ENCODE data around the gene NDRG3. TPM values are rescaled to one million over a fixed set of nuclear protein-coding genes. Genes with fewer than 3 reads are reported as not detected.
"Not testable (repeated sequence)": the region's sequence is repeated elsewhere in the genome, so short reads cannot be mapped to it uniquely, and the experiment has no call there.

The NDRG3 gene
- polyA plus RNA-seq, 3 donors from 2014 or later, result 44.9 to 57.7 (median 50.3) TPM

GRCh38 chr20:36624068-36624943 lies 121.6 kb downstream of the NDRG3 start:
- Mint-ChIP-seq H3K27me3 (ENCODE audit: low read depth in 3 of 3) (peaks cover 11 to 31% (median 13%) of the 10 kb centered on the region in 3 donors), H3K4me3 (peak overlapping the region in 2 of 5 donors; percentile 1 to 25), H3K36me3 (peaks cover 25 to 35% (median 26%) of the 10 kb centered on the region in 3 donors), H3K4me1 (peaks cover 57 to 63% of the 10 kb centered on the region in 2 donors), H3K27ac (peak overlapping the region; percentile 66 to 95 (median 86)), H3K9me3 (no peaks in the 10 kb centered on the region)
- DNase-seq, result peak in 1 of 3 donors; percentile 44

DNA sequence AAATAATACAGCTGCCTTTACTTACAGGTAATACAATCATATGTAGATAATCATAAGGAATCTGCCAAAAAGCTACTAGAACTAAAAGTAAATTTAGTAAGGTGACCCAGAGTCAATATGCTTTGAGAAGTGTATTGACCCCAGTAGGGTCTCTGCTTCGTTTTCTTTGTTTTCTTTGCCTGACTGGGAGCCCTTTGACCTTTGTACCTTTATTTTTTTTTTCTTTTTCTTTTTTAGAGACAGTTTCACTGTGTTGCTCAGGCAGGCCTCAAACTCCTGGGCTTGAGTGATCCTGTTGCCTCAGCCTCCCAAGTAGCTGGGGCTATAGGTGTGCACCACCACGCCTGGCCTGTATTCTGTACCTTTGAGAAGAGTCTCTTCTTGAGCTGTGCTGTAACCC lies 122.4 kb downstream of the NDRG3 start:
- Mint-ChIP-seq H3K4me3 (no peak overlapping the region), H3K27me3 (ENCODE audit: low read depth in 3 of 3) (peaks cover 10 to 23% (median 11%) of the 10 kb centered on the region in 3 donors), H3K4me1 (peaks cover 50 to 55% of the 10 kb centered on the region in 2 donors), H3K27ac (peak overlapping the region; percentile 66 to 95 (median 86)), H3K9me3 (no peaks in the 10 kb centered on the region), H3K36me3 (peaks cover 22 to 30% (median 25%) of the 10 kb centered on the region in 3 donors)
- no peak for DNase-seq

DNA sequence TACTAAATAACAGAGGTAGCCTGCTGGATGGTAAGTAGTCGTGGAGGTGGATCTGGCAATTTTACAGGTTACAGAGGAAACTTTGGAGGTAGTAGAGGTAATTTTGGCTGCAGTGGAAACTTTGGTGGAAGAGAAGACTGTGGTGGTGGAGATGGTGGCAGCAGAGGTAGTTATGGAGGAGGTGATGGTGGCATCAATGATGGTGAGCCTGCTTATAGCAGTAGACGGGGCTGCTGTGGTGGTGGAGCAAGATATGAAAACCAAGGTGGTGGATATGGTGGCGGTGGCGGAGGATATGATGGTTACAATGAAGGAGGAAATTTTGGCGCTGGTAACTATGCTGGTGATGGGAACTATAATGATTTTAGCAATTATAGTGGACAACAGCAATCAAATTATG lies 125.0 kb downstream of the NDRG3 start:
- Mint-ChIP-seq H3K4me3 (no peak overlapping the region), H3K4me1 (peaks cover 32 to 38% of the 10 kb centered on the region in 2 donors), H3K9me3 (no peaks in the 10 kb centered on the region), H3K27me3 (ENCODE audit: low read depth in 3 of 3) (peaks cover 5 to 9% (median 8%) of the 10 kb centered on the region in 3 donors), H3K27ac (peak overlapping the region; percentile 25 to 85 (median 75)), H3K36me3 (peaks cover 13 to 18% (median 17%) of the 10 kb centered on the region in 3 donors)
- no peak for DNase-seq

- no peak for DNase-seq
- H3K4me1 Mint-ChIP-seq, result peaks cover 15 to 24% of the 10 kb centered on the region in 2 donors
- H3K36me3 Mint-ChIP-seq, result peaks cover 6 to 35% (median 32%) of the 10 kb centered on the region in 3 donors
- no peak overlapping the region for H3K4me3 Mint-ChIP-seq
- H3K27ac Mint-ChIP-seq, result peak overlapping the region; percentile 30 to 83 (median 58)
- peaks cover 9 to 25% (median 19%) of the 10 kb centered on the region in 3 donors for H3K27me3 Mint-ChIP-seq (ENCODE audit: low read depth in 3 of 3)
- H3K9me3 Mint-ChIP-seq, result no peaks in the 10 kb centered on the region
Measured at GRCh38 chr20:36614781-36615557, 130.9 kb downstream of the NDRG3 start.

DNA sequence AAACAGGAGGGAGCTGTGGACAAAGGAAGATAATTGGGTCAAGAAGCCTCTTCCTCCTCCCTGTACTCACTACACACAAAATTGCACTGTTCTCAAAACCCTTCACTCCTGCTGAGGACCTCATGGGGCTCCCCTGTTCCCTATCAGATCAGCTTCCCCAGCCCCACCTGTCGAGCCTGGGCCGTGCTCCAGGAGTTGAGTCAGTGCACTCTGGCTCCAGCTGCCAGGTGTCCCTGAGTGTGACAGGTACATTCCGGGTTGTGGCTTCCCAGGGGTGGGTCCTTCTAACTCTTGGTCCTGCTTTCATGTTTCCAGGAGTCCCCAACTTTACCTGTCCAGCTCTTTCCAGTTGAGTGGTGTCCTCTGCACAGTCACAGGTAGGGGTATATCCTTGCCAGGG lies 131.9 kb downstream of the NDRG3 start:
- no peak overlapping the region for H3K4me3 Mint-ChIP-seq
- peak overlapping the region; percentile 30 to 83 (median 78) for H3K27ac Mint-ChIP-seq
- no peak for DNase-seq
- H3K27me3 Mint-ChIP-seq (ENCODE audit: low read depth in 3 of 3), result peaks cover 10 to 33% (median 19%) of the 10 kb centered on the region in 3 donors
- no peaks in the 10 kb centered on the region for H3K9me3 Mint-ChIP-seq
- peaks cover 6 to 43% (median 32%) of the 10 kb centered on the region in 3 donors for H3K36me3 Mint-ChIP-seq
- H3K4me1 Mint-ChIP-seq, result peaks cover 15 to 24% of the 10 kb centered on the region in 2 donors

- Mint-ChIP-seq H3K27ac (peak overlapping the region; percentile 40 to 87 (median 64)), H3K27me3 (ENCODE audit: low read depth in 3 of 3) (peaks cover 15 to 37% (median 17%) of the 10 kb centered on the region in 3 donors), H3K4me1 (peaks cover 32 to 38% of the 10 kb centered on the region in 2 donors), H3K4me3 (no peak overlapping the region), H3K9me3 (no peaks in the 10 kb centered on the region), H3K36me3 (peaks cover 6 to 45% (median 32%) of the 10 kb centered on the region in 3 donors)
- DNase-seq, result no peak
Measured at GRCh38 chr20:36611625-36612024, 134.3 kb downstream of the NDRG3 start.

GRCh38 chr20:36608388-36608728 lies 137.5 kb downstream of the NDRG3 start:
- Mint-ChIP-seq H3K36me3 (peaks cover 6 to 33% (median 15%) of the 10 kb centered on the region in 3 donors), H3K4me3 (peak overlapping the region in 2 of 5 donors; percentile 97 to 98), H3K27ac (peak overlapping the region in 2 of 6 donors; percentile 94 to 96), H3K27me3 (ENCODE audit: low read depth in 3 of 3) (peaks cover 21 to 41% (median 27%) of the 10 kb centered on the region in 3 donors), H3K4me1 (peaks cover 40 to 42% of the 10 kb centered on the region in 2 donors)
- not testable (repeated sequence) for DNase-seq, H3K9me3 Mint-ChIP-seq

DNA sequence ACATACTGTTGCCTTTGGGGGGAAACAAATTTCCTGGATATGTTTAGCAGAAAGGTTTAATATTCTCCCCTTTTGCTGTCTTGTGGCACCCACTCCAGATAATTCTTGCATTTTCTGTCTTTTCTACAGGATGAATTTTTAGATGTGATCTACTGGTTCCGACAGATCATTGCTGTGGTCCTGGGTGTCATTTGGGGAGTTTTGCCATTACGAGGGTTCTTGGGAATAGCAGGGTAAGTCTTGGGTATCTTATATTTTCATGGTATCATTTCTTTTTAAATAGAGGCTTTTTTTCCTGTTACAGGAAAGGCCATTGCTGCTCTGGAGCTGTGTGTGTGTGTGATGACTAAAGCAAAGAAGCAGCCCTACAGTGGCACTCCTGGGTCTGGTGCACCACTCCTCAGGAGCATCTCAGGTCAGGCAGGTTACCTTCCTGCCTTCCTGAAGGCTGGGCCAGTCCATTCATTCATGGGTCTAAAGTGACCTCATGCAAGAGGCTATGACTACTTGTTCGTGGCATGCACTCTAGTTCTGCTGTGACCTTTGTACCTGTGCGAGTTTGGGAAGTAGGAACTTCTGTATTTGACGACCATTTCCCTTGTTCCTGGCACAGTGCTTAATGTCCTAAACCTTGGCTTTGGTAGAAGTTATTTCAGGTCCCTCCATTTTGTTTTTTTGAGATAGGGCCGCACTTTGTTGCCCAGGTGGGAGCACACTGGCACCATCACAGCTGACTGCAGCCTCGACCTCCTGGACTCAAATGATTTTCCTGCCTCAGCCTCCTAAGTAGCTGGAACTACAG lies 138.1 kb downstream of the NDRG3 start:
- peaks cover 21 to 36% (median 27%) of the 10 kb centered on the region in 3 donors for H3K27me3 Mint-ChIP-seq (ENCODE audit: low read depth in 3 of 3)
- H3K9me3 Mint-ChIP-seq, result no peaks in the 10 kb centered on the region
- peaks cover 4 to 29% (median 14%) of the 10 kb centered on the region in 3 donors for H3K36me3 Mint-ChIP-seq
- no peak for DNase-seq
- peak overlapping the region; percentile 64 to 98 (median 97) for H3K4me3 Mint-ChIP-seq
- peaks cover 34 to 37% of the 10 kb centered on the region in 2 donors for H3K4me1 Mint-ChIP-seq
- H3K27ac Mint-ChIP-seq, result peak overlapping the region; percentile 66 to 99 (median 95)

GRCh38 chr20:36606158-36607066 lies 139.5 kb downstream of the NDRG3 start:
- Mint-ChIP-seq H3K4me1 (peaks cover 29 to 34% of the 10 kb centered on the region in 2 donors), H3K36me3 (peaks cover 0 to 21% (median 4%) of the 10 kb centered on the region in 3 donors), H3K27me3 (ENCODE audit: low read depth in 3 of 3) (peaks cover 15 to 30% (median 24%) of the 10 kb centered on the region in 3 donors), H3K27ac (peak overlapping the region; percentile 94 to 99 (median 98)), H3K9me3 (no peaks in the 10 kb centered on the region), H3K4me3 (peak overlapping the region; percentile 97 to 99 (median 98))
- no peak for DNase-seq

GRCh38 chr20:36605399-36606157 lies 140.3 kb downstream of the NDRG3 start, which contains the start of gene RAB5IF:
Gene RAB5IF, plus strand, starts transcription at chr20:36605779. Its CDS starts 173 bp downstream, at chr20:36605952.
- peaks cover 29 to 35% of the 10 kb centered on the region in 2 donors for H3K4me1 Mint-ChIP-seq
- H3K27ac Mint-ChIP-seq, result peak within 1 kb of the TSS; percentile 96 to 99 (median 98)
- H3K4me3 Mint-ChIP-seq, result peak within 1 kb of the TSS; percentile 97 to 99 (median 98)
- H3K9me3 Mint-ChIP-seq, result no peaks in the 10 kb centered on the region
- peaks cover 15 to 27% (median 24%) of the 10 kb centered on the region in 3 donors for H3K27me3 Mint-ChIP-seq (ENCODE audit: low read depth in 3 of 3)
- peaks cover 0 to 14% (median under 1%) of the 10 kb centered on the region in 3 donors for H3K36me3 Mint-ChIP-seq
- DNase-seq, result peak; percentile 99

- Mint-ChIP-seq H3K27ac (peak overlapping the region; percentile 96 to 99 (median 98)), H3K36me3 (peaks cover 0 to 11% (median 0%) of the 10 kb centered on the region in 3 donors), H3K27me3 (ENCODE audit: low read depth in 3 of 3) (peaks cover 13 to 25% (median 23%) of the 10 kb centered on the region in 3 donors), H3K4me1 (peaks cover 32 to 38% of the 10 kb centered on the region in 2 donors), H3K4me3 (peak overlapping the region; percentile 97 to 99 (median 98)), H3K9me3 (no peaks in the 10 kb centered on the region)
- DNase-seq, result no peak
Measured at GRCh38 chr20:36604952-36605398, 140.9 kb downstream of the NDRG3 start.

Measured in immature natural killer cell (primary cell).